Body of pancreas (tissue), 4 donors: ENCODE results near the gene FAM13A.

ENCODE experiments used
- POLR2A ChIP-seq, 3 donors: fragments of 450-650 bp; IDR thresholded peaks; one replicate each; pipeline ENCODE4 v1.6.1; 2016; ENCODE audit warnings: antibody characterized with exemption in 3 of 3, mild to moderate bottlenecking in 2 of 3
- TF ChIP-seq, protein P1 (sequence below), 7 experiments: fragments of 450-650 bp in 4 of 7; fragments of 200-600 bp in 3 of 7; sonication (generic) in 3 of 7; IDR thresholded peaks; one replicate each; pipeline ENCODE4 v1.5.1; 2016 to 2019; ENCODE audit warnings: antibody characterized with exemption in 7 of 7

DNA sequence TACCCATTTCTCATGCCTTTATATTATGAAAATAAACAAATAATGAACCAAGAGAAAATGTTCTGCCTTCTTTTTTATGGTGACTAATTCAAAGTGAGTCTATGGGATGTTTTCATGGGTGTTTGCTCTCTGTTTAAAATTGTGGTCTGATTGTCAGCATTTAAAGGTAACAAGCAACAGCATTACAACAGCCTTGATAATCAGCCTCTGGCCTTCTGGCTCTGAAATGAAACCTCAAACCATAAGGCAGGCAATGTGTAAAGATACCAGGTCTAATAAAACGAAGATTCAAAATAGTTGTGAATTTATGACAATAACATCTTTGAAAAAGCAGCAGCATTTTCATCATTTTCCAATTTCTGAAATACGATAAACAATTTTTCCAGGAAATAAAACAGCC is 63.7 kb downstream of the FAM13A start:
- TF ChIP-seq, protein P1, sequence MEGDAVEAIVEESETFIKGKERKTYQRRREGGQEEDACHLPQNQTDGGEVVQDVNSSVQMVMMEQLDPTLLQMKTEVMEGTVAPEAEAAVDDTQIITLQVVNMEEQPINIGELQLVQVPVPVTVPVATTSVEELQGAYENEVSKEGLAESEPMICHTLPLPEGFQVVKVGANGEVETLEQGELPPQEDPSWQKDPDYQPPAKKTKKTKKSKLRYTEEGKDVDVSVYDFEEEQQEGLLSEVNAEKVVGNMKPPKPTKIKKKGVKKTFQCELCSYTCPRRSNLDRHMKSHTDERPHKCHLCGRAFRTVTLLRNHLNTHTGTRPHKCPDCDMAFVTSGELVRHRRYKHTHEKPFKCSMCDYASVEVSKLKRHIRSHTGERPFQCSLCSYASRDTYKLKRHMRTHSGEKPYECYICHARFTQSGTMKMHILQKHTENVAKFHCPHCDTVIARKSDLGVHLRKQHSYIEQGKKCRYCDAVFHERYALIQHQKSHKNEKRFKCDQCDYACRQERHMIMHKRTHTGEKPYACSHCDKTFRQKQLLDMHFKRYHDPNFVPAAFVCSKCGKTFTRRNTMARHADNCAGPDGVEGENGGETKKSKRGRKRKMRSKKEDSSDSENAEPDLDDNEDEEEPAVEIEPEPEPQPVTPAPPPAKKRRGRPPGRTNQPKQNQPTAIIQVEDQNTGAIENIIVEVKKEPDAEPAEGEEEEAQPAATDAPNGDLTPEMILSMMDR (IDR thresholded peaks at IDR 0.05): no peak
- no peak for TF ChIP-seq POLR2A (IDR thresholded peaks at IDR 0.05)
